ENCODE results near the gene PCK2.

Gene PCK2

DNA sequence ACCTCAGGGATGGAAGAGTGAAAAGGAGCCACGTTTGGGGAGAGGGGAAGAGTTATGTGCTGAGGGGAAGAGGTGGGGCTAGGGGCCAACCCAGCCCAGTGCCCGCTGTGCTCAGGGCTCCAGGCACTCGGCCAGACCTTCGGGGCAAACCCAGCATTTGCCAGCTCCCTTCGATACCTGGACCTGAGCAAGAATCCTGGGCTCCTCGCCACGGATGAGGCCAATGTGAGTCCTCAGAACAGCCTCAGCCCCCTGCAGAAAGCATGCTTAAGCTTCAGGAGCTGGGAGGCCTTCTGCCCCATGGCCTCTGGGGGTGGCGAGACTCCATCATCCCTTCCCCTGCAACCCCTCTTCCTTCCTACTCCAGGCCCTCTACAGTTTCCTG lies 37.3 kb upstream of the PCK2 start:
- TF ChIP-seq, protein P1, sequence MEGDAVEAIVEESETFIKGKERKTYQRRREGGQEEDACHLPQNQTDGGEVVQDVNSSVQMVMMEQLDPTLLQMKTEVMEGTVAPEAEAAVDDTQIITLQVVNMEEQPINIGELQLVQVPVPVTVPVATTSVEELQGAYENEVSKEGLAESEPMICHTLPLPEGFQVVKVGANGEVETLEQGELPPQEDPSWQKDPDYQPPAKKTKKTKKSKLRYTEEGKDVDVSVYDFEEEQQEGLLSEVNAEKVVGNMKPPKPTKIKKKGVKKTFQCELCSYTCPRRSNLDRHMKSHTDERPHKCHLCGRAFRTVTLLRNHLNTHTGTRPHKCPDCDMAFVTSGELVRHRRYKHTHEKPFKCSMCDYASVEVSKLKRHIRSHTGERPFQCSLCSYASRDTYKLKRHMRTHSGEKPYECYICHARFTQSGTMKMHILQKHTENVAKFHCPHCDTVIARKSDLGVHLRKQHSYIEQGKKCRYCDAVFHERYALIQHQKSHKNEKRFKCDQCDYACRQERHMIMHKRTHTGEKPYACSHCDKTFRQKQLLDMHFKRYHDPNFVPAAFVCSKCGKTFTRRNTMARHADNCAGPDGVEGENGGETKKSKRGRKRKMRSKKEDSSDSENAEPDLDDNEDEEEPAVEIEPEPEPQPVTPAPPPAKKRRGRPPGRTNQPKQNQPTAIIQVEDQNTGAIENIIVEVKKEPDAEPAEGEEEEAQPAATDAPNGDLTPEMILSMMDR (IDR thresholded peaks at IDR 0.05; ENCODE audit: low read length): no peak
- TF ChIP-seq EZH2phosphoT487 (IDR thresholded peaks at IDR 0.05; ENCODE audit: low read length) (no peak), EZH2 (optimal IDR thresholded peaks at IDR 0.05; ENCODE audit: low read depth, low read length) (no peak)
- Histone ChIP-seq H3F3A (ENCODE audit: insufficient read depth, low read length) (no peaks in the 10 kb centered on the region), H3K4me1 (ENCODE audit: low read length) (no peaks in the 10 kb centered on the region), H3K4me2 (ENCODE audit: low read depth, low read length) (no peak overlapping the region), H2AFZ (ENCODE audit: low read length) (no peak overlapping the region), H3K4me3 (ENCODE audit: low read length) (no peak overlapping the region), H4K20me1 (ENCODE audit: insufficient read depth, low read length) (no peaks in the 10 kb centered on the region), H3K36me3 (replicated peaks; ENCODE audit: insufficient read depth, low read length) (no peaks in the 10 kb centered on the region), H3K9ac (ENCODE audit: low read length) (no peak overlapping the region), H3K9me3 (replicated peaks; ENCODE audit: insufficient read depth, low read length) (no peaks in the 10 kb centered on the region), H3K27ac (ENCODE audit: low read length) (no peak overlapping the region), H3K79me2 (ENCODE audit: low read length) (no peaks in the 10 kb centered on the region), H3K9me2 (replicated peaks; ENCODE audit: insufficient read depth, low read length) (no peaks in the 10 kb centered on the region), H3K27me3 (replicated peaks; ENCODE audit: insufficient read depth, low read length) (no peaks in the 10 kb centered on the region; the same call in 1 of the 2 replicates)
- no peak for DNase-seq

DNA sequence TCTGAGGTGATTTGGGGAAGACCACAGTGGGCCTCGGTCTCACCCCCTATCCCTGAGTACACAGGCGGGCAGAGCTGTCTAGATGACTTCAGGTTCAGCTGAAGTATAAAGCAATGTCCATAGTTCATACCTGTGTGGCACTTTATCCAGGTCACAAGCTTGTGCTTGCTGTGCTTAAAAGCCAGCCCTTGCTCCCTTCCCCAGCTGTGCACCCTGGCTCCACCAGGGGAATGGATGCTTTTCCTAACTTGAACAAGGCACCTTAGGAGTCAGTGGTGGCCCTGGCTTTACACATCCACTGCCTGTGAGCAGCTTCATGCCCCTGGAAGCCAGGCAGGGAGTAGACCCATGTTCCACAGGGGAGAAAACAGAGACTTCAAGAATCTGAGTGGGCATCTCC lies 36.8 kb upstream of the PCK2 start:
- Histone ChIP-seq H3K4me1 (ENCODE audit: low read length) (no peaks in the 10 kb centered on the region), H3K9me3 (replicated peaks; ENCODE audit: insufficient read depth, low read length) (no peaks in the 10 kb centered on the region), H3K9ac (ENCODE audit: low read length) (no peak overlapping the region), H3K4me3 (ENCODE audit: low read length) (no peak overlapping the region), H3F3A (ENCODE audit: insufficient read depth, low read length) (no peaks in the 10 kb centered on the region), H2AFZ (ENCODE audit: low read length) (no peak overlapping the region), H4K20me1 (ENCODE audit: insufficient read depth, low read length) (no peaks in the 10 kb centered on the region), H3K4me2 (ENCODE audit: low read depth, low read length) (no peak overlapping the region), H3K27me3 (replicated peaks; ENCODE audit: insufficient read depth, low read length) (no peaks in the 10 kb centered on the region; the same call in 1 of the 2 replicates), H3K79me2 (ENCODE audit: low read length) (no peaks in the 10 kb centered on the region), H3K27ac (ENCODE audit: low read length) (no peak overlapping the region), H3K36me3 (replicated peaks; ENCODE audit: insufficient read depth, low read length) (no peaks in the 10 kb centered on the region), H3K9me2 (replicated peaks; ENCODE audit: insufficient read depth, low read length) (no peaks in the 10 kb centered on the region)
- no peak for DNase-seq
- TF ChIP-seq, protein P1 (IDR thresholded peaks at IDR 0.05; ENCODE audit: low read length): no peak
- no peak for TF ChIP-seq EZH2 (optimal IDR thresholded peaks at IDR 0.05; ENCODE audit: low read depth, low read length)
- TF ChIP-seq EZH2phosphoT487 (IDR thresholded peaks at IDR 0.05; ENCODE audit: low read length): no peak

DNA sequence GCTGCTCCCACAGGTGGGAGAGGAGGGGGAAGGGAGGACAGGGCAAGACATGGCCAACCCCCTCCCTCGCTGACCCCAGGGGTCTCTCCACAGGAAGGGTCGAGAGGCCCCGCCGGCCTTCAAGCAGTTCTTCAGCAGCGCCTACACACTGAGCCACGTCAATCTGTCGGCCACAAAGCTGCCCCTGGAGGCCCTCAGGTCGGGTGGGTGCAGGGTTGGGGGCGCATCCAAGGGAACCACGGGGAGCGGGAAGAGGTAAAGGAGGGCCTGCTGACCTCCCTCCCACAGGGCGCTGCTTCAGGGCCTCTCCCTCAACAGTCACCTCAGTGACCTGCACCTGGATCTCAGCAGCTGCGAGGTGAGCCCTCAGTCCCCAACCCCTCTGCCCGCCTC lies 36.2 kb upstream of the PCK2 start:
- H3K36me3 ChIP-seq (replicated peaks; ENCODE audit: insufficient read depth, low read length): no peaks in the 10 kb centered on the region
- H3K9me3 ChIP-seq (replicated peaks; ENCODE audit: insufficient read depth, low read length): no peaks in the 10 kb centered on the region
- no peaks in the 10 kb centered on the region; the same call in 1 of the 2 replicates for H3K27me3 ChIP-seq (replicated peaks; ENCODE audit: insufficient read depth, low read length)
- H3K4me2 ChIP-seq (ENCODE audit: low read depth, low read length): no peak overlapping the region
- H4K20me1 ChIP-seq (ENCODE audit: insufficient read depth, low read length): no peaks in the 10 kb centered on the region
- no peaks in the 10 kb centered on the region for H3K9me2 ChIP-seq (replicated peaks; ENCODE audit: insufficient read depth, low read length)
- H3K9ac ChIP-seq (ENCODE audit: low read length): no peak overlapping the region
- H3K4me1 ChIP-seq (ENCODE audit: low read length): no peaks in the 10 kb centered on the region
- no peaks in the 10 kb centered on the region for H3F3A ChIP-seq (ENCODE audit: insufficient read depth, low read length)
- H3K79me2 ChIP-seq (ENCODE audit: low read length): no peaks in the 10 kb centered on the region
- H3K27ac ChIP-seq (ENCODE audit: low read length): no peak overlapping the region
- no peak overlapping the region for H3K4me3 ChIP-seq (ENCODE audit: low read length)
- no peak for TF ChIP-seq EZH2 (optimal IDR thresholded peaks at IDR 0.05; ENCODE audit: low read depth, low read length)
- no peak for TF ChIP-seq EZH2phosphoT487 (IDR thresholded peaks at IDR 0.05; ENCODE audit: low read length)
- TF ChIP-seq, protein P1 (IDR thresholded peaks at IDR 0.05; ENCODE audit: low read length): no peak
- H2AFZ ChIP-seq (ENCODE audit: low read length): no peak overlapping the region
- DNase-seq: no peak
